RCC 7860 (cell line): ENCODE data around the gene YWHAB.
A peak's percentile ranks its signal among the peaks of the same experiment; 100 is the strongest.

ENCODE experiments used
- DNase-seq: peaks from one replicate; pipeline ENCODE4 v3.0.0-alpha.2; 2015; ENCODE audit warnings: low spot score
- FAIRE-seq: peaks from 2 replicates; lab custom pipeline; 2012; peaks lifted over from hg19 to GRCh38; lab: Jason Lieb, UNC

The YWHAB gene

DNA sequence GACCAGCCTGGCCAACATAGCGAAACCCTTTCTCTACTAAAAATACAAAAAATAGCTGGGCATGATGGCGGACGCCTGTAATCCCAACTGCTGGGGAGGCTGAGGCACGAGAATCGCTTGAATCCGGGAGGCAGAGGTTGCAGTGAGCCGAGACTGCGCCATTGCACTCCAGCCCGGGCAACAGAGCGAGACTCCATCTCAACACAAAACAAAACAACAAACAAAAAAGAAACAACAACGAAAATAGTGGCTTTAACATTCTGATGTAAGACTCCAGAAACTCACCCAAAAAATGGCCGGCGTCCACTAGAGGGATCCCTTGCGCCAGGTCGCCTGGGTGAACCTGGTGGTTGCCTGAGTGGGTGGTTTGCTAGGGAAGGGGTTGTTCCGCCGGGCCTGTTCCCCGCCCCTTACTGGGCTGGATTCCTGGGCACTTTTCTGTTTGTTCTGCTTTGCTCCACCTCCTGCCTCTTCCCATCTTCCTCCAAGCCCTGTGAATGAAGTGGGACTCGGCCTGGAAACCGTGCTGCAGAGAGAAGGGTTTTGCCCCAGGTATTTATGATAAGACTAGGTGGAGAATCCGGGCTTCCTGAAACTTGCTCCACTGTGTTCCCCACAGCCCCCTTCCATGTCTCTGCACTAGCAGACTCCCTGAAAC lies 25.9 kb downstream of the YWHAB start:
- FAIRE-seq (no peak), DNase-seq (peak; percentile 53)

GRCh38 chr20:44912189-44912588 lies 26.7 kb downstream of the YWHAB start:
- FAIRE-seq: no peak

DNA sequence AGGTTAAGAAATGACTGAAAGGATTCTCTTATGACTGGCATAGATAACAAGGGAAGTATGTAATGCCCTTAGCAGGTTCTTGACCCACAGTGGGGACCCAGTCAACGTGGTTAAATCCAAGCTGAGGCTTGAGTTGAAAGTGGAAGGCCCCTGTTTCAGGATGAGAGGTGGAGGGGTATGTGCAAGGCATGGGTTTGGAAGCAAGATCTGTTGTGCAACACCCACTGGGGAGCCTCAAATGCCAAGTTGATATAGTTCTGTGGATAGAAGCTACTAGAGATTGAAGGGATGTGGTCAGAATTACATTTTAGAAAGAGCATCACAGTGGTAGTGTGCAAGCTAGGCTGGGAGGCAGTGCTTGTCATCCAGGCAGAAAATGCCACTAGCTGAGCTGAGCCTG lies 29.4 kb downstream of the YWHAB start:
- FAIRE-seq: no peak
- DNase-seq: no peak

More at GRCh38 chr20:44912189-44912588, 26.7 kb downstream of the YWHAB start:
- DNase-seq: no peak

DNA sequence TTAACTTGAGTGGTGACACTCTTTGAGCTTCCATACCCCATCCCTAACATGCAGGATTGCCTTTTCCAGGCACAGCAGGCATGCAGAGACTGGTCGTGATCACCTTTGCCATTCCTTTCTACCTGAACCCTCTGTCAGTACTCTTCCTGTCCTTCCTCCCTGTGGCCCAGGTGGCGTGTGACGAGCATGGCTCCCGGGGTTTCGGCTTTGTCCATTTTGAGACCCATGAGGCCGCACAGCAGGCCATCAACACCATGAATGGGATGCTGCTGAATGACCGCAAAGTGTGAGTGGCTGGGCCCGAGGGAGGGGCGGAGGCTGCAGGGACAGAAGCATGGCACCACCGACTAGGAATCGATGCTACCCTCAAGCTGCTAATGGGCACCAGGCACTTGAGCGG lies 31.1 kb downstream of the YWHAB start:
- DNase-seq: no peak
- no peak for FAIRE-seq

- FAIRE-seq (no peak), DNase-seq (no peak)
Observed at GRCh38 chr20:44917399-44917798, 31.9 kb downstream of the YWHAB start.

GRCh38 chr20:44918342-44918741 lies 32.8 kb downstream of the YWHAB start:
- FAIRE-seq: no peak
- no peak for DNase-seq

- no peak for DNase-seq
- FAIRE-seq: no peak
Observed at GRCh38 chr20:44918761-44919160, 33.3 kb downstream of the YWHAB start.

DNA sequence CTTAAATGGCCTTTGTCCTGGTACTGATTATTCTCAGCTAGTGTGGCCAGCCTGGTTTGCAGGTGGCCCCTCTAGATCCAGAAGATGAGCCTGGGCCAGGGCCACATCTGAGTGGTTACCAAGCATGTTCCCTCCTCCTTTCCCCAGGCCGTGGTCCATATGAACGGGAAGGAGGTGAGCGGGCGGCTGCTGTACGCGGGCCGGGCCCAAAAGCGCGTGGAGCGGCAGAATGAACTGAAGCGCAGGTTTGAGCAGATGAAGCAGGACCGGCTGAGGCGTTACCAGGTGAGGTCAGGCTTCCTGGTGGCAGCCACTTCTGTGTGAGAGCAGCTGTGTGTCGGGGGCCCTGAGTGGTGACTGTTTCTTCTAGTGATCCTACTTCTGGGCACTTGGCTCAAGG lies 35.9 kb downstream of the YWHAB start:
- no peak for DNase-seq
- no peak for FAIRE-seq

GRCh38 chr20:44924541-44924940 lies 39.0 kb downstream of the YWHAB start:
- DNase-seq (no peak), FAIRE-seq (no peak)

GRCh38 chr20:44928595-44928994 lies 43.1 kb downstream of the YWHAB start:
- FAIRE-seq (no peak), DNase-seq (no peak)

- FAIRE-seq (no peak), DNase-seq (no peak)
Observed at GRCh38 chr20:44930517-44931168, 45.1 kb downstream of the YWHAB start.

- DNase-seq: no peak
- FAIRE-seq: no peak
Observed at GRCh38 chr20:44931911-44932310, 46.4 kb downstream of the YWHAB start.

- DNase-seq: no peak
- no peak for FAIRE-seq
Observed at GRCh38 chr20:44932916-44933315, 47.4 kb downstream of the YWHAB start.

- FAIRE-seq (no peak), DNase-seq (no peak)
Observed at GRCh38 chr20:44936510-44936909, 51.0 kb downstream of the YWHAB start.

GRCh38 chr20:44938637-44939036 lies 53.1 kb downstream of the YWHAB start:
- FAIRE-seq (no peak), DNase-seq (no peak)

DNA sequence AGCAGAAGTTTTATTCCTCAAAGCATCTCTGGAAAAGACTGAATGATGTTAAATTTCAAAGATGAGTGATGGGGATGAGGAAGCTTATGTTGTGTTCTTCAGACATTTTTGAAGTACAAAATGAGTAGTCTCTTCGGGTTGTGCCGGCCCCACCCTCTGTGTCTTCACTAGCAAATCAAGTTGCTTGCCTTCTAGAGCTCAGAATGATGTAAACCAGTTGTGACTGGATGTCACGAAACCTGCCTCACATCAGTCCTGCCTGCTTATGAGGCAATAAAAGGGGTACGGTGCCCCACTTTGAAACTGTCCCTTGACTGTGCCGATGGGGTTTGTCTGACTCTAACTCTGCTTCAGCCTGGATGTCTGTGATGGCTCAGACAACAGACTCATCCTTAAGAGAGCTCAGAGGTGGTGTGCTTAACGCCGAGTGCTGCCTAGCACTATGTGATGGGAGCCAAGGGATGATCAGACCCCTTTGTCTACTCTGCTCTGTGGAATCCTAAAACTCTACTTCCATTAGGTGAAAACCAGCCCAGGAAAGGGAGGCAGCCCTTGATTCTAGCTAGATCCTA lies 55.7 kb downstream of the YWHAB start:
- FAIRE-seq (no peak), DNase-seq (no peak)

- no peak for DNase-seq
- FAIRE-seq: no peak
Observed at GRCh38 chr20:44942264-44942973, 56.9 kb downstream of the YWHAB start.

- DNase-seq (no peak), FAIRE-seq (no peak)
Observed at GRCh38 chr20:44943828-44944227, 58.3 kb downstream of the YWHAB start.

- no peak for FAIRE-seq
- DNase-seq: no peak
Observed at GRCh38 chr20:44945261-44945660, 59.8 kb downstream of the YWHAB start.

DNA sequence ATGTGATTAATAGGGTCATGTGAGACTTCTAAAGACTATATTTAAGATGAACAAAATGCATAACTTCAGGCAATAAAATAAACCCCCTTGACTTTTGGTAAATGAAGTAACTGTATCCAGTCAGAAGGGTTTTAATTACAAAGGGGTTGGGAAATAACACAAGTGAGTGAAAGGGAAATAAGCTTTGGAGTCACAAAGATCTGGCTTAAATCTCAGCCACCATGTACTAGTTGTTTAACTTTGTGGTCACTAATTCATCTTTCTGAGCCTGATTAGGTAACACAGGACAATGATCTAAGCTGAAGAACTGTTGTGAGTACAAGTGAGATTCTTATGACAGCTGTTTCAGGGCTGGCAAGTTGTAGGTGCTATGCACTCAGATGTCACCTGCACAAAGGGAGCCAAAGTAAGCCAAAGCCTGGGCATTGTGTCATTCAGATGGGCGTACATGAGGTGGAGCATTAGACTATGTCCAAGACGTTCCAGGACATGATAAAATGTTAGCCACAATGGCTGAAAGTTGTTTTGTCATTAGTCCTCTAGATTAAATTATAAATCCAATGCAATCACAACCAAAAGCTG lies 60.9 kb downstream of the YWHAB start:
- no peak for DNase-seq
- no peak for FAIRE-seq

DNA sequence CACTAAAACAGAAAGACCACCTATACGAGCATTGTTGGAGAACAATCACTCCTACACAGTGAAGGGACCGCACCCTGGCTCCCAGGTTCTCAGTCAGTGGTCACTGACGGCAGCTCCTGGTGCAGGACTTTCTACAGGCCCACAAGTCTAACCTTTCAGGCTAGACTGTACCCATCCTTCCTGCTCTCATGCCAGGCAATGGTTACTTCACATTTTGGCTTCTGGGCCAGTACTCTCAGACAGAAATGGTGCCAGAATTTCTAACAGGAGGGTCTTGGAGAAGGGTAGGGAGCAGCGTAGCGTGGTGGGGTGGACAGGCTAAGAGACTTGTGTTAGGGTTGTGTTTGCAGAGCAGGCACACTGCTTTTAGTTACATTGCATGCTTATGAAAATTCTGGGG lies 62.6 kb downstream of the YWHAB start:
- FAIRE-seq (no peak), DNase-seq (no peak)
